HG02623 (cell line): ENCODE results near the gene MGAT5.

Experiments used
- ATAC-seq: cut with Tn5 transposase; IDR thresholded peaks from one replicate; pipeline ENCODE4 v1.9.1; 2021; ENCODE audit warnings: moderate library complexity; ENCODE audit not compliant: unreplicated experiment

MGAT5 gene

DNA sequence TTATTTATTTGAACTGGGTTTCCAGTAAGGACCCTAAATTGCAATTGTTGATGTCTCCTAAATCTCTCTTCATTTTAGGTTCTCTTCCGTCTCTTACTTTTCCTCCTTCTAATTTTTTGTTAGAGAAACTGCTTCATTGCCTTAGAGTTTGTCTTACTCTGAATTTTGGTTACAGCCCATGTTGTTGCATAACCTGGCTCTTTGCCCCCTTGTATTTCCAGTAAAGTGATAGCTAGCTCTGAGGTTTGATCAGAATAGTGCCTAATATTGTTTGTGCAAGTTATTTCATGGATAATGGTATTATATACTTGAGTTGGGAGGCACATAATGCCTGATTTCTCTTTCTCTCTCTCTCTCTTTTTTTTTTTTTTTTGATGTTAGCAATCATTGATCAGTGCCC is 71.8 kb downstream of the MGAT5 start:
- no peak for ATAC-seq

DNA sequence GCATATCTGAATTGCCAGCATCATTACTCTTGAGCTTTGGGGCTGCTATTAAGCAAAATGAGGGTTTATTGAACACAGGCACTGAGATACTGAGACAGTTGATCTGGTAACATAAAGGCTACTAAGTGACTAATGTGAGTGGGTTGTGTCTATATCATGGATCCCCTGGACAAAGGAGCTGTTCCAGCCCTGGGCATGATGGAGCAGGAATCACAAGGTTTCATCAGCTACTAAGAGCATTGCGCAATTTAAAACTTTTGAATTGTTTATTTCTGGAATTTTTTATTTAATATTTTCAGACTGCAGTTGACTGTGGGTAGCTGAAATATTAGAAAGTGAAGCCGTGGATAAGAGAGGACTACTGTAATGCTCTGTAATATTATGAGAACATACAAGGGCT is 73.5 kb downstream of the MGAT5 start:
- no peak for ATAC-seq

DNA sequence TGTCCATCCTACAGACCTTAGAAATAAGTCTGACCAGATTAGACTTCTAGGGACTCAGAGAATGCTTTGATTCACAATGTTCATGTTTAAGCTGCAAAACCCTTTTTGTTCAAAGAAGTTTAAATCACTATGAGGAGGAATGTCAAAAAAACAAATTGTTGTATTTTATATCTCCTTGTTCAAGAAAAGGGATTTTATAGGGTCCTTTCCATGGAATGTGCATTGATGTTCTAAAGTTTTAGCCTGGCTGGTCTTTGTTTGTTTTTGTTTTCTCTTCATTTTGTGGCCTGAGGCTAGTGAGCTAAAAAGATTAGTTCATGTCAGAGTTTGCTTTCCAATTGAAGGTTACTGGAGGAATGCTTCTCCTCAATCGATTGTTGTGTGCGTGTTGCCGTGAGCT is 77.2 kb downstream of the MGAT5 start:
- ATAC-seq: no peak

DNA sequence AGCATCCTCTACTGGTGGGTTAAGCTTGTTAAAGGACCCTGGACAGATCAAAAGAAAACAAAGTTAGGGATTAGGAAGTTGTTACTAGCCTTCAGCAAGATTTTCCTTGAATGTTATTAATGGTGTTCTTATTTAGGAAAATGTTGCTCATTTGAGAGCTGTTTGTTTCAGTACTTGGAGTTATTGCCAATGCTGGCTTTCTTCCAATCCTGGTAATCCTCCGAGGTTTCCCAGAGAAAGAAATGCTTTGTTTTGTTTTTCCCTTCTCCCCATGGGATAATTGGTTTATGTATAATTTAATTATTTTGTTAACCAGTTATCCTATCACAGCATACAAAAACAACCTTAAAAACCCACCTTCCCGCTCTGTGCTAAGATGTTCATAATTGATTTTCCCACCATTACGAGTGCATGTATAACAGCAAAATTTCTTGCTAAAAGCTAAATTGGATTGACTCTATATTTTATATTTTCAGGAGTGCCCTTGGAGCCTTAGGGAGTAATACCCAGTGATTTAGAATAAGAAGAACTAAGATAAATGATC is 79.8 kb downstream of the MGAT5 start:
- no peak for ATAC-seq

DNA sequence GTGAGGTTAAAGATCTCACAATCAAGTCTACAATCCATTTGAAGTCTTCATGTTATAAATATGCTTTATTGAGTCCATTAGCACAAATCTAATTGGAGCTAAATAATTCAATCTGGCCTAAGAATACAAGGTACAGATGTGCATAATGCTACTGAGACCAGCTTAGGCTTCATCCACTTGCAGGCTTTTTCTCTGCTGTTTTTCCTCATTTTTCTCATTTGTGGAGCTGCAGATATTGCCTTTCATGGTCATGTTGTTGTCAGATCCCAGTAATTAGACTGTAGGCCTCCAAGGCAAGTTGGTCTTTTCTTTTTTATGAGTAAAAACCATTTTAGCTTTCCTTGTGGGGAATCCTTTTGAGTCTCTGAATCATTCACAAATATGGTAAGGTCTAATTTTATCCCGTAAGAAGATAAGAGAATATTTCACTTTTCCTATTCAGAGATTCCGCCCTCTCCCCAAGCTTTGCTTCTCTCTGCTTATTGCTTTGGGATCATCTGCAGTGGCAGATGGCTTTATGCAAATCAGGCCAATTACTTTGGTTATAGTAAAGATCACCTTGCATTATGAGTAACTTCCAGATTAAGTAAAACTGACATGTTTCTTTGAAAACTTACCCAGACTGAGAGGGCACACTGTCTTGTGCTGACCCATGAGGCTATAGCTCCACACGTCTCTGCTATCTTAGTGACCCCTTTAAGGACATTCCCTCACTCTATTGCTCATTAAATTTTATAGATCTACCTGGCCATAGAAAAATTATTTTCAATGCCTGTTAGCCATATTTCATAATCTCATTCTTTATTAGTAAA is 80.9 kb downstream of the MGAT5 start:
- ATAC-seq: no peak

DNA sequence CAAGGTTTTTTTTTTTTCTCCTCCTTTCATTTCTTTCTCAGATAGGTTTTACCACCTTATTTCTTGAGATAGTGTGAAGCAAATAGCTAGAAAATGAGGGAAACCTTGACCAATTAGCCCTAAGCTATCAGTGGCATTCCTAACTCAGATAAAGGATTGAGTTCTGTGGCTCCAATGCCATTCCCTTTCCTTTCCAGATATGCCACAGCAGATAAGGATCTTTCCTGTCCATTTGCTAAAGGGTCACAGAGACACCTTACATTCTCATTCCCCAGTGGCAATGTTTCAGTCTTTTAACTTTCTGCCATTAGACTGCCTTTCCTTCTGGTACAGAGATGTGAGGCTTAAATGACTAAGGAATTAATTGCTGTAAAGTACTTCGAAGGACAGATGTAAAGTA is 81.7 kb downstream of the MGAT5 start:
- no peak for ATAC-seq

DNA sequence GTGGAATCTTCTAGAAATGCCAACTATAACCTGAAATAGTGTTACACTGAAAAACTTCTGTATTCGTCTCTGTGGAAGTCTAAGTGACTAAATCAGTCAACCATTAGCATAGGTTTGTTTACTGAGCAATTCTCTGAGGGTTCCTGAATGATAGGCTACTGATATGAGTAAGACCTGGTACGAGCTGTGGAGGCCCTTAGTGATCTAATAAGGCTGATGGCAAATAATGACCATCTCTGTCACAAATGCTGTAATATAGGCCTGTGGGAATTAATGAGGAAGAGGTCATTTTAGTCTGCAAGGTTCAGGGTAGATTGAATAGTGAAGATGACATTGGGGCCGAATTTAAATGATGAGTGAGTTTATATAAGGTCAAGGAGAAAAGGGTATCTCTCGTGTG is 82.5 kb downstream of the MGAT5 start:
- ATAC-seq: peak; percentile 93

DNA sequence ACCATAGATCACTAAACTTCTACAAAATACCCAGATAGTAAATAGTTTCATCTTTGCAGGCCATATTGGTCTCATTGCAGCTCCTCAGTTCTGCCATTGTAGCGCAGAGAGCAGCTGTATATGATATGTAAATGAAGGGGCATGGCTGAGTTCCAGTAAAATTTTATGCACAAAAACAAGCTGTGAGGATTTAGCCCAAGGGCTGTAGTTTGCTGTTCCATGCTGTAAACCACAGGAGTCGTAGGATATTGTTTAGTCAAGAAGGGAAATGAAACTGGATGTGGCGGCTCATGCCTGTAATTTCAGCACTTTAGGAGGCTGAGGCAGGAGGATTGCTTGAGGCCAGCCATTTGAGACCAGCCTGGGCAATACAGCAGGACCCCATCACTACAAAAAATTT is 83.0 kb downstream of the MGAT5 start:
- peak; percentile 5 for ATAC-seq

DNA sequence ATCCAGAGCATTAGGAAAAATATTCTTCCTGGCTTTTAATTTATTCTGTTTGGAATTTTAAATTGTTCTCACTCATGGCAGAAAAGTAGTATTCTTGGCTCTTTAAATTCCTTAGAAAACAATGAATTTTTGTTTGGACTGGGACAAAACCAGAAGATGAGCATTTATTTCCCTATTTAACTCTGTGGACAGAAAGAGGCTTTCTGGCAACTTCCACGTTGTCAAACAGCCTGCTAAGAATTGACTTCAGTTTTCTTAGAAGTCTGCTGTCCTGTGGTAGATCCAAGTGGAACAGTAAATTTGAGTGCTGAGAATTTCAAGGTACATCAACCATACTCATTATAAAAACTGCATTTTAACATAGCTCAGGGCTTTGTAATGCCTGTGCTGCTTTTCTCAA is 83.8 kb downstream of the MGAT5 start:
- ATAC-seq: no peak

DNA sequence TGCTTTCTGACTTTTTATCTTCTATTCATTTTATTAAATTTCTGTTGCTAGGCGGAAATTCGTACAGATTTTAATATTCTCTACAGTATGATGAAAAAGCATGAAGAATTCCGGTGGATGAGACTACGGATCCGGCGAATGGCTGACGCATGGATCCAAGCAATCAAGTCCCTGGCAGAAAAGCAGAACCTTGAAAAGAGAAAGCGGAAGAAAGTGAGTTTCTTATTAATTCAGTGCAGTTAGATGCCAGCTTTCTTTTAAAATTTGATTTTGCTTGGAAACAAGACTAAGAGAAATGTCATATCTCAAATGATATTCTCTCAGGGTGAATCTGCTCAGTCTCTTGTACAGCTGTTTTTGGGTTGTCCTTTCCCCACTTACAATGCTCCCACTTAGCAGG is 84.3 kb downstream of the MGAT5 start:
- no peak for ATAC-seq

DNA sequence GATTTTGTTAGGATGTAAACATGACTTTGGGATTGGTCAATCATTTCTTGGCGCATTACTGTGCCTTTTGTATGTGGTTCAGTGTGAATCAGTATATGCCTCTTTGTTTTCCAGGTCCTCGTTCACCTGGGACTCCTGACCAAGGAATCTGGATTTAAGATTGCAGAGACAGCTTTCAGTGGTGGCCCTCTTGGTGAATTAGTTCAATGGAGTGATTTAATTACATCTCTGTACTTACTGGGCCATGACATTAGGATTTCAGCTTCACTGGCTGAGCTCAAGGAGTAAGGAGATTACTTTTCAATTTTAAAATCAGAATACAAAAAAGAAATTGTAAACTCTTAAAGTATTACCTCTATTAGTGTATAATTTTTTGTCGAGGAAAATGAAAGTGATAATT is 87.6 kb downstream of the MGAT5 start:
- no peak for ATAC-seq

DNA sequence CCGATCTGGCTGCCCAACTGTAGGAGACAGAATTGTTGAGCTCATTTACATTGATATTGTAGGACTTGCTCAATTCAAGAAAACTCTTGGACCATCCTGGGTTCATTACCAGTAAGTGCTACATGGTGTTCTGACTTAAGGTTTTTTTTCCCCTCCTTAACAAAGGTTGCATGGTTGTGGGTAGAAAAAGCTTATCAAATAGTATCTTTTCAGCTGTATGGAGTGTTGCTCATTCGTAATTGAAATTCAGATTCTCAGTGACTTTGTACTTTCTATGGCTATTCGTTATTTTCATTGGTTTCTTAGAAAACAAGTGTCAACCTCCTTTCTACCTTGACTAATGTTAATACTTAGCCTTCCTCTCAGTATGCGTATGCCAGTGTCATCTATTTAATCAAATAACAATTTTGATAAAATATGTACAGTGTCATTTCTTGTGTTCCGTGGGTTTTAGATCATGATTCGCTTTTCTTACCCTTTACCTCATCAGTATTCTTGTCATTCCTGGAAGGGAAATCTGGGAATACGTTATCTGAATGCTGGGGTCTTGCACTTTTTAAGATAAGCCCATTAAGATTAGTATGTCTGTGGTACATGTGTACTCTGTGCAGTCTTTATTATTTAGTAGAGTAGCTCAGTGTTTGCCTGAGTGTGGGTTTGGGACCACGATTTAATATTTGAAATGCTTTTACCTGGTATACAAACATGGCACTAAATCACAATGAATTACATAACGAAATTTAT is 91.3 kb downstream of the MGAT5 start:
- no peak for ATAC-seq

DNA sequence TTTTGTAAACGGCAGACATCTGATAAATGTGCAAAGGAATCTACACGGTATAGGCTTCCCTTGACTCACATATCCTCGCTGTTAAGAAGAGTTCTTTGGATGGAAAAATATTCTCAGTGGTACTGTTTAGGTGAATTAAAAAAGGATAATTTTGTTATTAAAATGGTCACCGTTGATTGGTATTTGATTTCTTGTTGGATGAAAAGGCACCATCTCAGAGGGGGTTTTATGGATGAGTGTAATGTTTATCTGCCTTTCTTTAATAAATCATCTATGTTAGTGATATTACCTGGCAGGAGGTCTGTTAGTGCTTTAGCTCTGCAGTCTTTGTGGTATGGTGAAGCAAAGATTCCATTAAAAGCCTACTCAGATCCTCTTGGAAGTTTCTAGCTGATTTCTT is 92.3 kb downstream of the MGAT5 start:
- no peak for ATAC-seq

DNA sequence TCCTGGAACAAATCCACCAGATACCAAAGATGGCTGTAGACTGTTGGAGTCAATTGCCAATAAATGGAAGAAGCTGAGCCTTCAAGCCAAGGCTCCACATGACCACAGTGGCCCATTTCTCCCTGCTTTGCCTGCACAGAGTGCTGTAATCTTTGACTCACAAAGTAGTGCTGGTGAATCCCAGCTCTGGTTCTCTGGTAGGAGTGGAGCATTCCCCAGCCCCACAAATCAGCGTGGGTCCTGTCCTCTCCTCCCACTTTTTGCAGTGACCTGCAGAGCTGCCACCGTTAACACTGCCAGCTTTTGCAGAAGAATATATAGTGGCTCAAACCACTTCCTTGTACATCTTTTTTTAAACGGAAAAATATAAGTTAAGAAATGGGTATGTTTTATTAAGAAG is 93.9 kb downstream of the MGAT5 start:
- ATAC-seq: no peak

DNA sequence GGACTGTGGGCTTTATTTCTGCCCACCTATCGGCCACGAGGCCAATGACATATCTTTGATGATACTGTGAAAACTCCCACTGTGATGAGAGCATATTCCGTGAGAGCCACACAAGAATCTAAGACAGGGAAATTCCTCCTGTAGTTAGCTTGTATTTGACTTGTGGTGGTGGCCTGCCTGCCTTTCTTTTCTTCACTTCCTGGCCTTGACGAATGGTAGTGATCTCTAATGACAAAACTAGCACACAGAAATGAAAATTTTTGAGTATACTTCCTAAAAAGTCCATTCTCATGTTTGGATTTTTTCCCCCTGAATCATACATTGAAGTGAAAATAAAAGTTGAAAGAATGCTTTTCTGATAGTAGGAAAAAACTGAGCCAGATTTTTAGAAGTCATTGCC is 94.4 kb downstream of the MGAT5 start:
- ATAC-seq: no peak

DNA sequence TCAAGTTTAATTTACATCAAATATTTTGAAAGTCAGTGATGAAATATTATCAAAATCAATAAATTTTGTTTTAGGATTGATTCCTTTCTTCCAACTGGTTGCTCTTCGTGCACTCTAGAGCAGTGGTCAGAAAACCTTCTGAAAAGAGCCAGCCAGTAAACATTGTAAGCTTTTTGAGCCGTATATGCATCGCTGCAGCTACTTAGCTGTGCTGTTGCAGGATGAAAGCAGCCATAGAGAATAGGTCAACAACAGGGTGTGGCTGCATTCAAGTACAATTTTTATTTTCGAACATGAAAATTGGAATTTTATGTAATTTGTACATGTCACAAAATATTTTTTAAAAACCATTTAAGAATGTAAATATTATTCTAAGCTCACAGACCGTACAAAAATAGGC is 94.9 kb downstream of the MGAT5 start:
- no peak for ATAC-seq

DNA sequence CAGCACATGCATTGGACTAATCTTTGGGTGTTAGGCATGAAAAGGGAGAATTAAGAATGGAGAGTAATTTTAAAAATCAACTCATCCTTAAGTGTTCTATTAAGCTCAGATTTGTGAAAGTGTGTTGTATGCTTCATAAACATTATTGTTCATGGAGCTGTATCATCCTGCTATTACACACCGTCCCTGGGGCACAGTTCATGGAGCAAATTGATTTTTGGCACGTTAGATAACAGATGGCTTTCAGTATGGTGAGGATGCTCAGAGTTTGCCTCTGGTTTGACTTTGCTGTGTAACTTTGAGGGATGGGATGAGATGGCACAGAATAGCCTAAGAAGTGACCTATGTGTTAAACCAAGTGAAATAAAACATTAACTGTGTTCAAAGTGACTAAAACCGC is 97.1 kb downstream of the MGAT5 start:
- no peak for ATAC-seq

DNA sequence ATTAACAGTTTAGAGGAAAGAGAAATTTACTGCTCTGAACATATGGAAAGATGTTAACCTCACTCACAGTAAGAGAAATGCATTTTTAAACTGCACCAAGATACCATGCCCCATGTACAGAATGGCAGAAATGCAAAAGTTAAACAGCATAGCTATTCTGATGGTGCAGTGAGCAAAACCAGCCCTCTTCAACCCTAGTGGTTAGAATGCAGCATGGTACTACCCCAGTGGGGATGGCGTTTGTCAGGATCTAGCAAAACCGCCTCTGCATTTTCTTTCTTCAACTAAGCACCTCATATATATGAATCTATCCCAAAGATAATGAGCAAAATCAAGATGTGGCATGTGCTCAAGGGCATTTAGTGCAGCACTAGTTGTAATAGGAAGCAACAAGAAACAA is 98.0 kb downstream of the MGAT5 start:
- ATAC-seq: no peak

DNA sequence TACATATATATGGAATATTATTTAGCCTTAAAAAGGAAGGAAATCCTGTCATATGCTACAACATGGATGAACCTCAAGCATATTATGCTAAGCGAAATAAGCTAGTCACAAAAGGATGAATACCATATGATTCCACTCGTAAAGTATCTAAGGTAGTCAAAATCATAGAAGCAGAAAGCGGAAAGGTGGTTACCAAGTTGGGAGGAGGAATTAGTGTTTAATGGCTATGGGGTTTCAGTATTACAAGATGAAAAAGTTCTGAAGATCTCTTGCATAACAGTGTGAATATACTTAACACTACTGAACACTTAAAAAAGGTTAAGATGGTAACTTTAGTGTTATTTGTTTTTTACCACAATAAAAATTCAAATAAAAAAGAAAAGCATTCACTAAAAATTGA is 99.0 kb downstream of the MGAT5 start:
- no peak for ATAC-seq

DNA sequence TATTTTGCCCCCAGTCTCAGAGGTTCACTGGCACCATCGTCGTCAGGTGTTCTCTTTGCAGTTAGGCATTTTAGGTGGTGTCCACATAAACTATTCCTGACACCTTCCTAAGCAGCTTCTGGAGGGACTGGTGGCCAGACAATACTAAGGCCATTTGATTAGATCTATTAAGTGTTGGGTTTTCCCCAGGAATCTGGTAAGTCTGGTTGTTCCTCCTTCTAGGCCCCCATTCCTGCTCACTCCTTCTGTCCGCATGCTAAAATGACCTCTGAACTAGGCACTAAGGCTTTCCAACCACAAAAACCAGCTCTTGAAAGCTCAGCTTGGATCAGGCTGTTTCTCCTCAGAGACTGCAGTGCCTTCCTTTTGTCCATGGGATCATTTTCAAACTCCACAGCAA is 100.7 kb downstream of the MGAT5 start:
- no peak for ATAC-seq

DNA sequence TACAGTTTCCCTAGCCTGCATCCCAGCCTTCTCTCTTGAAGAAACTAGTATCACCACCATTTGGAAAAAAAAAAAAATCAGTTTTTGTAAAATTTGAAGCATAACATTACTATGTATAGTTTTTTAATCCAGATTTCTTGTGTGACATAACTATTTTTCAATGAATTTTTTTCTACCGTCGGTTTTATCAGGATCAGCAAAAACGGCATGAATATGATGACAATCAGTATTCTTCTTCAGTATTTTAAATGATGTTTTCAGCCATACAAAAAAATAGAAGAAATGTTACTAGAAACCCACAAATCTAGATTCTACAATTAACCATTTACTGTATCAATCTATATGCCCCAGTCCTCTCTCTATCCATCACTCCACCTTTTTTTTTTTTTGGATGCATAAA is 103.9 kb downstream of the MGAT5 start:
- ATAC-seq: no peak

DNA sequence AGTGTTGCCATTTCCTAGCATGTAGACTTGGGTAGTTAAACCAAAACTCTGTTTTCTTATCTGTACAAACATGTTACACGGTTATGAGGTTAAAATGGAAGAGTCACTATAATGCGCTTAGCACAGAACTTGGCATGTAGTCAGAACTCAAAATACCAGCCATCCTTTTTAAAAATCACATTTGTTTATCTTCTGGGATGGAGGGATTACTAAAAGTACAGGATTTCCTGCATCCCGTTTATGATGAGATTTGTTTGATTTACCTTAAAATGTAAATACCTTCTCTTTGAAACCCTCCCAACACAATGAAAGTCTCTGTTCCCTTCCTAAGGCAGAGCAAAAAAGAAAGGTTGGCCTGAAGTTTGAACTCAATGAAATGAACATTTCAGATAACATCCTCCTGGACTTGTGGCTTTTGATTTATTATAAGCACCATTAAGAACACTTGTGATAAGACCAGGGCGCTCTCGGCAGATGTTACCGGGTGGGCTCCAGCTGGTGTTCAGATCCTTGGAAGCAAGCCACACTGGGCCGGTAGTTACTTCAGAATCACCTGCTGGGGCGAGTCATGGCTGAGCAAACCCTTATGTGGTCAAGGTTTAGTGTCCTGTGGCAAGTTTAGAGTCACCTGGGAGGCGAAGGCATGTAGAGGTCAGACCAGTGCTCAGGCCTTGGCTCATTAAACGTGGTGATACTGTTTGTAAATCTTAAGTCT is 105.7 kb downstream of the MGAT5 start:
- ATAC-seq: no peak
